HK-2 (cell line): Measurements from ENCODE around the gene HOXA5.

Source experiments
- DNase-seq: peaks from one replicate; pipeline ENCODE4 v3.0.0-alpha.2; 2018; ENCODE audit not compliant: unreplicated experiment

Gene HOXA5

GRCh38 chr7:27095897-27096767 lies 47.3 kb downstream of the HOXA5 start, which contains the start of gene HOXA1:
Gene HOXA1 (minus strand): TSS chr7:27096000. CDS start chr7:27095912, 88 bp downstream.
- DNase-seq, result peak; percentile 95

DNA sequence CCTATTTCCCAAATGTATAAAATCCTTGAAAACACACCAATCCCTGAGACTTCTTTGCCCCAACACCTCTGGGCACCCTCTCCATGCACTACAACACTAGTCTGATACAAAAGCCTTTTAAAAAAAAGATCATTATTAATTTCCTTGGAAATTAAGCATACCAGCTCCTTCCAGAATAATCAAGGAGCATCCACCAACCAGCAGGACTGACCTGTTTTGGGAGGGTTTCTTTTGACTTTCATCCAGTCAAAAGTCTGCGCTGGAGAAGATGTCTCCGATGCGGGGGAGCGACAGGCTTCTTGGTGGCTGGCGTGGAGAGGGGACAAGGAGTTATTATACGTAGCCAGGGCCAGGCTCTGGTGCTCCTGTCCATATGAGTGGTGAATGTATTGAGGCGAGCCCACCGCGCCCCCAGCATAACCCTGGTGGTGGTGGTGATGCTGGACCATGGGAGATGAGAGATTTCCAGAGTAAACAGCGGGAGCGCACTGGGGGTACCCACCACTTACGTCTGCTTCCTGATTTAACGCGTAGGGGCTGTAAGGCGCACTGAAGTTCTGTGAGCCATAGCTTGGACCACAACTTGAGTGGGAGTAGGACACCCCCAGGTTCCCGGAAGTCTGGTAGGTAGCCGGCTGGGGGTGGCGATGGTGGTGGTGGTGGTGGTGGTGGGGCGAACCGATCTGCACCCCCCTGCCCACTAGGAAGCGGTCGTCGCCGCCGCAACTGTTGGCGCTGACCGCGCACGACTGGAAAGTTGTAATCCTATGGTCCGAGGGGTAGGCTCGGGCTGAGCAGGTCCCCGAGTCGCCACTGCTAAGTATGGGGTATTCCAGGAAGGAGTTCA lies 48.2 kb downstream of the HOXA5 start:
- DNase-seq, result no peak

GRCh38 chr7:27094304-27095049 lies 49.0 kb downstream of the HOXA5 start:
- DNase-seq, result no peak

DNA sequence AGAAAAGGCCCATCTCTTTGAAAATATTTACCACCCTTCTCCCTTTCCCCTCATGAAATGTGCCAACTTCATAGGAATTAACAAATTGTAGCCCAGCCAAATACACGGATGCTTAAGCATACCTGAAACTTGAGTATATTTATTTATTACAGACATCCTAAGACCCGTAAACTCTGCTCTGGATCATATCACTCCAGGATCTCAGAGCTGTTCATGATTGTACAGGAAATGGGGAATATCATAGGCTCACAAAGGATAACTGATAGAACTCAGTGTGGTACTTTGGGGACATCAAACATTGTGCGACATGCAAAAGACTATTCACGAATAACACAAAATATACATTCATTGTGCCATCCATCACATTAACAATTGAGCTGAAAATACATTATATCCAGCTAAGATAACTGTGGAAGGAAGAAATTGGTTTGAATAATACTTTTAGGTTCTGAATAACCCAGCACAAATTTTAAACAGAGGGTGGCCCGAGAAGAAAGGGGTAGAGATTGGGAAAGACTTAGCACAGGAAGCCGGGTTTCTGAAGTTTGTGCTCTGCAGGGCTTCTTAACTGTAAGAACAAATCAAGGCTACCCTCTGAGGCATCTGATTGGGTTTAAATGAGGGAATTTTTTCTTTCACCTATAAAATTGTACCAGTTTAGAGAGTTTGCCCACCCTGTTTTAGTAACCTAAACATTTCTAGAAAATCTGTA lies 50.1 kb downstream of the HOXA5 start:
- DNase-seq, result no peak

- DNase-seq, result no peak
Measured at GRCh38 chr7:27092819-27093110, 50.7 kb downstream of the HOXA5 start.

DNA sequence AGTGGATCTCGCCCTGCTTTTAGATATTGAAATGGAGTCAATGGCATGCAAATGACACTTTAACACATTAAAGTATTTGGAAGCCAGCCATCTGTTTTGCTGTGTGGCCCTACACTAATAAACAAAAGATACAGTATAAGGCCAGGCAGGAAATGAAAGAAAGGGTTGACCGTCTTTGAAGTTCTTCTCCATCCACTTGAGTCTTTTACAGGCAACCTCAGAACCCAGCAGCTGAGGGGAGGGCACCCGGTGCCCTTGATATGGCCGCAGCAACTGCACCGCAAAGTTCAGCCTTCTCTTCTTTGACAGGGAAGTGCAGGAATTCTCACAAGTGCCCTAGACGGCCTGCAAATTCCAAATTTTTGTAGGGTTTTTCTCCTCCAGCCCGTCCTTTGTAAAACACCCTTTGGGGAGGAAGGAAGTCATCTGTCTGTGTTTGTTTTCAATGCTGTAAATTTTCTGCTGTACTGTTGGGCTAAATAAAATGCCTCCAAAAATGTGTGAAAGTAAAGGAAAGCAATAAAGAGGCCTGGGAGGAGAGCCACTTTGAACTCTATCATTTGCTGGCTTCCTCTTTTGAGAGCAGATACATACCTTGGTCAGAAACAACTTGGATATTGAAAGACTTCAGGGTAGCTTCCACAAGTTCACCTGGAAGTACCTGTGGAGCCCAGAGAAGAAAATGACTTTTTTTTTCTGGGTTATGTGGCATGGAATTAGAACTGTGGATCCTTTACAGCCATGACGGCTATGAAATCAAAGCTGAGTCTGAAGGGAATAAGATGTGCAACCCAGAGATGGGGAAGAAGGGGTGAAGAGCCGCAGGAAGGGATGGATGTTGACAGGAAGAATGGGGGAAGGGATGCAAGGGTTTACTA lies 51.3 kb downstream of the HOXA5 start:
- DNase-seq, result no peak

GRCh38 chr7:27091105-27091504 lies 52.4 kb downstream of the HOXA5 start:
- no peak for DNase-seq
